GM19043 (cell line): ENCODE measurements around the gene ERFL.
A peak's percentile ranks its signal among the peaks of the same experiment; 100 is the strongest.
"Not testable (repeated sequence)": the region's sequence is repeated elsewhere in the genome, so short reads cannot be mapped to it uniquely, and the experiment has no call there.

ENCODE experiments used
- ATAC-seq: cut with Tn5 transposase; IDR thresholded peaks from one replicate; pipeline ENCODE4 v1.9.1; 2021; ENCODE audit warnings: low read depth; ENCODE audit not compliant: unreplicated experiment

Gene ERFL

GRCh38 chr19:41879670-41880328, 48.5 kb downstream of the ERFL start:
- no peak for ATAC-seq

- no peak for ATAC-seq
Observed at GRCh38 chr19:41879080-41879479, 49.2 kb downstream of the ERFL start.

- no peak for ATAC-seq
Observed at GRCh38 chr19:41877916-41878905, 50.0 kb downstream of the ERFL start.

GRCh38 chr19:41876847-41877832, 51.1 kb downstream of the ERFL start, which contains the start of gene CD79A:
Gene CD79A (plus strand): TSS chr19:41877279. CDS start chr19:41877305, 26 bp downstream.
- peak; percentile 54 for ATAC-seq

- ATAC-seq = not testable (repeated sequence)
Observed at GRCh38 chr19:41875973-41876372, 52.3 kb downstream of the ERFL start.

GRCh38 chr19:41872775-41873647, 55.2 kb downstream of the ERFL start:
- ATAC-seq = no peak

GRCh38 chr19:41872384-41872774, 55.9 kb downstream of the ERFL start:
- ATAC-seq = no peak

- no peak for ATAC-seq
Observed at GRCh38 chr19:41871573-41872383, 56.5 kb downstream of the ERFL start.

- ATAC-seq = no peak
Observed at GRCh38 chr19:41870401-41870873, 57.8 kb downstream of the ERFL start.

GRCh38 chr19:41869374-41869955, 58.8 kb downstream of the ERFL start:
- ATAC-seq = no peak

- ATAC-seq = no peak
Observed at GRCh38 chr19:41868989-41869300, 59.3 kb downstream of the ERFL start.

GRCh38 chr19:41868120-41868988, 59.9 kb downstream of the ERFL start:
- no peak for ATAC-seq

GRCh38 chr19:41866284-41866683, 62.0 kb downstream of the ERFL start:
- no peak for ATAC-seq

GRCh38 chr19:41864374-41864773, 63.9 kb downstream of the ERFL start:
- no peak for ATAC-seq

- ATAC-seq = no peak
Observed at GRCh38 chr19:41863209-41863931, 64.9 kb downstream of the ERFL start.

- ATAC-seq = no peak
Observed at GRCh38 chr19:41862445-41862986, 65.7 kb downstream of the ERFL start.
